Measurements from ENCODE around the gene NSFL1C.

Gene NSFL1C

DNA sequence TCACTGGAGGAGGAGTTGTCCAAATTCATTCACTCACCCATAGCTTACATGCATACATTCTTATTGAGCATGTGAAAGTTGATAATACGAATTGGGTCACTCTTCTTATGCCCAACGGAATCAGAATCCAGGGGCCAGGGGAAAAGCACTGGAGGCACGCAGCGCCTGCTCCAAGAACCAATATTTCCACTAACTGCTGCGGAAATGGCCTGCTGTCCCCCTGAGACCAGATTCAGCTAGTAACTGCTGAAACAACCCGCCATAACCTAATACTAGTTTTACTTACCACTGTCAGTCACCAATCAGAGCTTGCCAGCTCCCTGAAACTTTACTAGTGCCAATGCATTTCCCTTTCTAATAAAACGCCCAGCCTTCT, 73.2 kb downstream of the NSFL1C start:
- Histone ChIP-seq H3F3A (ENCODE audit: control insufficient read depth, insufficient read depth) (peaks cover 6% of the 10 kb centered on the region; the same call in 1 of the 2 replicates), H4K20me1 (ENCODE audit: control insufficient read depth, insufficient read depth, low read depth, low read length) (peaks cover 29% of the 10 kb centered on the region), H3K4me3 (ENCODE audit: low read length) (peak overlapping the region; percentile 94), H3K4me1 (ENCODE audit: control insufficient read depth, low read length) (peaks cover 64% of the 10 kb centered on the region), H3K9me2 (replicated peaks; ENCODE audit: control insufficient read depth, low read length) (no peaks in the 10 kb centered on the region), H3K36me3 (ENCODE audit: control insufficient read depth, low read length) (peaks cover 29% of the 10 kb centered on the region), H3K27ac (ENCODE audit: low read depth, low read length) (no peak overlapping the region), H3K4me2 (ENCODE audit: low read length) (peak overlapping the region; percentile 90), H3K79me2 (ENCODE audit: control insufficient read depth, low read length) (peaks cover 43% of the 10 kb centered on the region), H3K27me3 (ENCODE audit: control insufficient read depth, low read length) (peaks cover 20% of the 10 kb centered on the region), H3K9me3 (ENCODE audit: control insufficient read depth, insufficient read depth, low read length) (no peaks in the 10 kb centered on the region)
- TF ChIP-seq, protein P1, sequence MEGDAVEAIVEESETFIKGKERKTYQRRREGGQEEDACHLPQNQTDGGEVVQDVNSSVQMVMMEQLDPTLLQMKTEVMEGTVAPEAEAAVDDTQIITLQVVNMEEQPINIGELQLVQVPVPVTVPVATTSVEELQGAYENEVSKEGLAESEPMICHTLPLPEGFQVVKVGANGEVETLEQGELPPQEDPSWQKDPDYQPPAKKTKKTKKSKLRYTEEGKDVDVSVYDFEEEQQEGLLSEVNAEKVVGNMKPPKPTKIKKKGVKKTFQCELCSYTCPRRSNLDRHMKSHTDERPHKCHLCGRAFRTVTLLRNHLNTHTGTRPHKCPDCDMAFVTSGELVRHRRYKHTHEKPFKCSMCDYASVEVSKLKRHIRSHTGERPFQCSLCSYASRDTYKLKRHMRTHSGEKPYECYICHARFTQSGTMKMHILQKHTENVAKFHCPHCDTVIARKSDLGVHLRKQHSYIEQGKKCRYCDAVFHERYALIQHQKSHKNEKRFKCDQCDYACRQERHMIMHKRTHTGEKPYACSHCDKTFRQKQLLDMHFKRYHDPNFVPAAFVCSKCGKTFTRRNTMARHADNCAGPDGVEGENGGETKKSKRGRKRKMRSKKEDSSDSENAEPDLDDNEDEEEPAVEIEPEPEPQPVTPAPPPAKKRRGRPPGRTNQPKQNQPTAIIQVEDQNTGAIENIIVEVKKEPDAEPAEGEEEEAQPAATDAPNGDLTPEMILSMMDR (IDR thresholded peaks at IDR 0.05; ENCODE audit: low read depth, low read length, poor library complexity, severe bottlenecking), result no peak
- TF ChIP-seq EZH2phosphoT487 (IDR thresholded peaks at IDR 0.05; ENCODE audit: borderline replicate concordance, low read length), result no peak

GRCh38 chr20:1392693-1393506, 73.7 kb downstream of the NSFL1C start, which contains the start of gene FKBP1A:
TSS of gene FKBP1A (minus strand) at chr20:1393054. CDS start at chr20:1392998, 56 bp downstream.
- H3K36me3 ChIP-seq (ENCODE audit: control insufficient read depth, low read length), result peaks cover 35% of the 10 kb centered on the region
- TF ChIP-seq EZH2phosphoT487 (IDR thresholded peaks at IDR 0.05; ENCODE audit: borderline replicate concordance, low read length), result no peak
- TF ChIP-seq, protein P1 (IDR thresholded peaks at IDR 0.05; ENCODE audit: low read depth, low read length, poor library complexity, severe bottlenecking), result no peak
- no peaks in the 10 kb centered on the region for H3K9me3 ChIP-seq (ENCODE audit: control insufficient read depth, insufficient read depth, low read length)
- H3F3A ChIP-seq (ENCODE audit: control insufficient read depth, insufficient read depth), result peaks cover 2% of the 10 kb centered on the region; the same call in 1 of the 2 replicates
- peaks cover 49% of the 10 kb centered on the region for H3K79me2 ChIP-seq (ENCODE audit: control insufficient read depth, low read length)
- H4K20me1 ChIP-seq (ENCODE audit: control insufficient read depth, insufficient read depth, low read depth, low read length), result peaks cover 34% of the 10 kb centered on the region
- H3K4me3 ChIP-seq (ENCODE audit: low read length), result peak within 1 kb of the TSS; percentile 94
- peak within 1 kb of the TSS; percentile 23; the same call in 1 of the 2 replicates for H3K27ac ChIP-seq (ENCODE audit: low read depth, low read length)
- H3K4me1 ChIP-seq (ENCODE audit: control insufficient read depth, low read length), result peaks cover 60% of the 10 kb centered on the region
- H3K27me3 ChIP-seq (ENCODE audit: control insufficient read depth, low read length), result peaks cover 20% of the 10 kb centered on the region
- peak within 1 kb of the TSS; percentile 90 for H3K4me2 ChIP-seq (ENCODE audit: low read length)
- no peaks in the 10 kb centered on the region for H3K9me2 ChIP-seq (replicated peaks; ENCODE audit: control insufficient read depth, low read length)

DNA sequence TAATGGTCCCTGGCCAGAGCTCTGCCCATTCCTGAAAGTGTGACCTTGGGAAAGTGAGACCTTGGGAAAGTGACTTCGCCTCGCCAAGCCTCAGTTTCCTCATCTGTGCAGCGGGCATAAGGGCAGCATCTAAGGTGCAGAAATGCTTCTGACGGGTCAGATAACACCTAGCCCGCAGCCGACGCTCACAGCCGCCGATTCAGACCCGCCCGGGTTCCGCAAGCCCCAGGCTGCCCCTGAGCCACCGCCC, 74.3 kb downstream of the NSFL1C start:
- Histone ChIP-seq H3K4me1 (ENCODE audit: control insufficient read depth, low read length) (peaks cover 55% of the 10 kb centered on the region), H3K9me2 (replicated peaks; ENCODE audit: control insufficient read depth, low read length) (no peaks in the 10 kb centered on the region), H3K9me3 (ENCODE audit: control insufficient read depth, insufficient read depth, low read length) (no peaks in the 10 kb centered on the region), H3K27me3 (ENCODE audit: control insufficient read depth, low read length) (peaks cover 20% of the 10 kb centered on the region), H3K36me3 (ENCODE audit: control insufficient read depth, low read length) (peaks cover 36% of the 10 kb centered on the region), H3K4me2 (ENCODE audit: low read length) (peak overlapping the region; percentile 90), H4K20me1 (ENCODE audit: control insufficient read depth, insufficient read depth, low read depth, low read length) (peaks cover 36% of the 10 kb centered on the region), H3K4me3 (ENCODE audit: low read length) (peak overlapping the region; percentile 94), H3F3A (ENCODE audit: control insufficient read depth, insufficient read depth) (no peaks in the 10 kb centered on the region), H3K27ac (ENCODE audit: low read depth, low read length) (peak overlapping the region; percentile 23; the same call in 1 of the 2 replicates), H3K79me2 (ENCODE audit: control insufficient read depth, low read length) (peaks cover 55% of the 10 kb centered on the region)
- TF ChIP-seq, protein P1 (IDR thresholded peaks at IDR 0.05; ENCODE audit: low read depth, low read length, poor library complexity, severe bottlenecking), result no peak
- no peak for TF ChIP-seq EZH2phosphoT487 (IDR thresholded peaks at IDR 0.05; ENCODE audit: borderline replicate concordance, low read length)

Data from DOHH2 (cell line).